Transverse colon (tissue), 4 donors: Measurements from ENCODE around the gene ZNF768.

ENCODE experiments used
- CTCF ChIP-seq, 5 experiments: fragments of 200-600 bp in 3 of 5; fragments of 450-650 bp in 2 of 5; sonication (generic) in 3 of 5; IDR thresholded peaks; 1 replicate in 2 of 5; 2 replicates in 3 of 5; pipeline ENCODE4 v1.5.1; 2016 to 2017; ENCODE audit warnings: antibody characterized with exemption in 5 of 5, inconsistent platforms in 3 of 5, mild to moderate bottlenecking in 2 of 5, moderate library complexity in 1 of 5
- EP300 ChIP-seq: sonication (generic); formaldehyde crosslinking; IDR thresholded peaks from one replicate; pipeline ENCODE4 v1.6.1; 2017; ENCODE audit warnings: antibody characterized with exemption, low read depth
- POLR2A ChIP-seq: fragments of 450-650 bp; IDR thresholded peaks from one replicate; pipeline ENCODE4 v1.6.1; 2016; ENCODE audit warnings: antibody characterized with exemption, mild to moderate bottlenecking, moderate library complexity
- POLR2AphosphoS5 ChIP-seq, 3 donors: sonication (generic); formaldehyde crosslinking; IDR thresholded peaks; one replicate each; pipeline ENCODE4 v1.6.1; 2016; ENCODE audit warnings: antibody characterized with exemption in 3 of 3

DNA sequence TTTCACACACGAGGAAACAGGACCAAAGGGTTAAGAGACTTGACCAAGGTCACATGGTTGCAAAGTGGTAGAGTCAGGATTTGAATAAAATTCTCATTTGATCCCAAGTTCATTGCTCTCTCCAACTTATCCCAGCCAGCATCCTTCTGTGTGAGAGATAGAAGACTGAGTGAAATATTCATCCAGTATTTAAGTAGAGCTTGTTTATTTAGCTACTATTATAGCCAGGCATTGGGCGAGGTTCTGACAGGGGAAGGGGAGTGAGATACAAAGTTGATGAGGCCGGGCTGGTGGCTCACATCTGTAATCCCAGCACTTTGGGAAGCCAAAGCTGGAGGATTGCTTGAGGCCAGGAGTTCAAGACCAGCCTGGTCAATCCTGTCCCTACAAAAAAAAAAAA, 49.4 kb downstream of the ZNF768 start:
- TF ChIP-seq CTCF (IDR thresholded peaks at IDR 0.05) (no peak), POLR2AphosphoS5 (IDR thresholded peaks at IDR 0.05) (no peak), EP300 (no peak), POLR2A (no peak)
